Measurements from ENCODE around the gene RIMBP2.

RIMBP2 gene

GRCh38 chr12:130382818-130383217 is 333.3 kb downstream of the RIMBP2 start:
- H3K4me3 ChIP-seq (ENCODE audit: low read depth, low read length) = no peak overlapping the region
- in situ Hi-C loops (cut with HindIII; ENCODE audit: low sequenced_read_pairs) = no loop called here
- TF ChIP-seq CTCF (IDR thresholded peaks at IDR 0.05; ENCODE audit: low read depth, low read length, missing control alignments) = no peak
- no peak for DNase-seq (ENCODE audit: low read depth)

- no peak overlapping the region for H3K4me3 ChIP-seq (ENCODE audit: low read depth, low read length)
- in situ Hi-C loops (cut with HindIII; ENCODE audit: low sequenced_read_pairs) = no loop called here
- DNase-seq (ENCODE audit: low read depth) = no peak
- no peak for TF ChIP-seq CTCF (IDR thresholded peaks at IDR 0.05; ENCODE audit: low read depth, low read length, missing control alignments)
These were observed 340.5 kb downstream of the RIMBP2 start for GRCh38 chr12:130375296-130376287.

GRCh38 chr12:130374083-130374482 is 342.0 kb downstream of the RIMBP2 start:
- DNase-seq (ENCODE audit: low read depth) = no peak
- no peak overlapping the region for H3K4me3 ChIP-seq (ENCODE audit: low read depth, low read length)
- in situ Hi-C loops (cut with HindIII; ENCODE audit: low sequenced_read_pairs) = no loop called here
- no peak for TF ChIP-seq CTCF (IDR thresholded peaks at IDR 0.05; ENCODE audit: low read depth, low read length, missing control alignments)

GRCh38 chr12:130372936-130373335 is 343.2 kb downstream of the RIMBP2 start:
- in situ Hi-C loops (cut with HindIII; ENCODE audit: low sequenced_read_pairs) = no loop called here
- no peak for DNase-seq (ENCODE audit: low read depth)
- no peak for TF ChIP-seq CTCF (IDR thresholded peaks at IDR 0.05; ENCODE audit: low read depth, low read length, missing control alignments)
- H3K4me3 ChIP-seq (ENCODE audit: low read depth, low read length) = no peak overlapping the region

GRCh38 chr12:130371296-130371695 is 344.8 kb downstream of the RIMBP2 start:
- in situ Hi-C loops (cut with HindIII; ENCODE audit: low sequenced_read_pairs) = no loop called here
- no peak for TF ChIP-seq CTCF (IDR thresholded peaks at IDR 0.05; ENCODE audit: low read depth, low read length, missing control alignments)
- DNase-seq (ENCODE audit: low read depth) = no peak
- H3K4me3 ChIP-seq (ENCODE audit: low read depth, low read length) = no peak overlapping the region

- in situ Hi-C loops (cut with HindIII; ENCODE audit: low sequenced_read_pairs) = no loop called here
- H3K4me3 ChIP-seq (ENCODE audit: low read depth, low read length) = no peak overlapping the region
- TF ChIP-seq CTCF (IDR thresholded peaks at IDR 0.05; ENCODE audit: low read depth, low read length, missing control alignments) = no peak
- no peak for DNase-seq (ENCODE audit: low read depth)
These were observed 346.3 kb downstream of the RIMBP2 start for GRCh38 chr12:130369816-130370215.
